Stimulated activated CD4-positive, alpha-beta T cell treated with anti-CD3 and anti-CD28 coated beads, TNF-alpha, amount 100 ng/mL, for 1 hour (primary cell): ENCODE measurements around the gene TBX4.
"Not testable (repeated sequence)": the region's sequence is repeated elsewhere in the genome, so short reads cannot be mapped to it uniquely, and the experiment has no call there.

Experiments used
- DNase-seq, 3 donors: peaks; one replicate each; pipeline ENCODE4 v3.0.0-alpha.2; 2020; ENCODE audit warnings: low read depth in 3 of 3, low spot score in 1 of 3

The TBX4 gene

DNA sequence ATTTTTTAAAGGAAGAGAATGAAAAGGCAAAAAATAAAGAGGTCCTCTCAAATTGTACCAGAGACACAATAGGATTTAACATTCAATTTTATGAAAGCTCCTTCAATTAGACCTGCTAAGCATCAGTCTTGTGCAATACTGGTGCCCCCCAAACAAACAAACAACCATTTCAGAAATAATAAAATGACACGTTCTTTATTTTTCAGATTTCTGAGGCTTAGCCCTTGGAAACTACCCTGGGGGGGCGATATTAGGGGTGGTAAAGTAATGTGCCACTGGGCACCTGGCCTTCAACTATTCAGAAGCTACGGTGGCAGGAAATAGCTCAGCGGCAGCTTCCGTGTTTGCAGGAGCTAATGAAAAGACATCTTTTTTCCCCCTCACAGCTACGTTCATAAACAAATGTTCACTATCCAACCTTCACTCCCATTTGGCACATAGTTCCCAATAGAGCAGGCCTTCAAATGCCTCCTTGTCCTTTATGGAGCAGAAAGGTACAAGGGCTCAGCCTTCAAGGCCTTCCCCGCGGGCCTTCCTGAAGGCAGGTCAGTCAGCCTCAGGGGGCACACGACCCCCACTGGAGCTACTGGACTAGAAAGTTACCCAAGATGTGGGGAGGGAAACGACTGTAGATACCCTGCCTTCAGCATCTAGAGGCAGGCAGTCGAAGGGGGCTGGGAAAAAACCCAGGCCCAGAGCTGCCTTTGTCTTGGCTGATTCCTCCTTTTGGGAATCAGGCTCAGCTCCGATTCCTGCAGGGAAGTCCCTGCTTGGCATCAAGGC lies 44.1 kb downstream of the TBX4 start:
- DNase-seq, result no peak

DNA sequence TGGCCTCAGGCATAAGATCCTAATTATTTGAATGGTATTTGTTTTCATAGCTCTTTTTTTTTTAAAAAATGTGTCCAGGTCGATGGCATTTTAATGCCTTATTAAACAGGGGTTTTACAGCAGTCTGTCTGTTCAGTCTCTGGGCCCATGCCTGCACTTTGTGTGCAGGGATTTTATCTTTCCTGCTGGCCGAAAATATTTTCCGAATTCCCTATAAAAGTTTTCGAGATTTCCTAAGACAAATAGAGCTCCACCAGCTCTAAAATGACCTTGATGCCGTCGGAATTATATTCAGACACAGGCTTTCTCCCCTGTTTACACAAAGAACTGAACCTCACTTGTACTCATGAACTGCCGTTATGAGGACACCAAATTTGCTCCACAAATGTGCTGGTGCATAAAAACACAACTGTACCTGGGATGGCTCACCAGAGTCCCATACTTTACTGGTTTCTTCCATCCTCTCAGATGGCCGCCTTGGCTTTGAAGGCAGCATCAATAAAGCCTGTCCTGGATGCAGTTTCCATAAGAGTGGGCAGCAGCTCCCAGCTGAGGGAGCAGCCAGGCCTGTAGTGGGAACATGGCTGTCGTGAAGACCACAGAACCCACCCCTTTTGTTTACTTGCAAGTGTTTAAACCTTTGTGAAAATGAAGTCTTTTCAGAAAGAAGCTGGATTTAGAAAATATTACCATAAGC lies 44.9 kb downstream of the TBX4 start:
- no peak for DNase-seq

DNA sequence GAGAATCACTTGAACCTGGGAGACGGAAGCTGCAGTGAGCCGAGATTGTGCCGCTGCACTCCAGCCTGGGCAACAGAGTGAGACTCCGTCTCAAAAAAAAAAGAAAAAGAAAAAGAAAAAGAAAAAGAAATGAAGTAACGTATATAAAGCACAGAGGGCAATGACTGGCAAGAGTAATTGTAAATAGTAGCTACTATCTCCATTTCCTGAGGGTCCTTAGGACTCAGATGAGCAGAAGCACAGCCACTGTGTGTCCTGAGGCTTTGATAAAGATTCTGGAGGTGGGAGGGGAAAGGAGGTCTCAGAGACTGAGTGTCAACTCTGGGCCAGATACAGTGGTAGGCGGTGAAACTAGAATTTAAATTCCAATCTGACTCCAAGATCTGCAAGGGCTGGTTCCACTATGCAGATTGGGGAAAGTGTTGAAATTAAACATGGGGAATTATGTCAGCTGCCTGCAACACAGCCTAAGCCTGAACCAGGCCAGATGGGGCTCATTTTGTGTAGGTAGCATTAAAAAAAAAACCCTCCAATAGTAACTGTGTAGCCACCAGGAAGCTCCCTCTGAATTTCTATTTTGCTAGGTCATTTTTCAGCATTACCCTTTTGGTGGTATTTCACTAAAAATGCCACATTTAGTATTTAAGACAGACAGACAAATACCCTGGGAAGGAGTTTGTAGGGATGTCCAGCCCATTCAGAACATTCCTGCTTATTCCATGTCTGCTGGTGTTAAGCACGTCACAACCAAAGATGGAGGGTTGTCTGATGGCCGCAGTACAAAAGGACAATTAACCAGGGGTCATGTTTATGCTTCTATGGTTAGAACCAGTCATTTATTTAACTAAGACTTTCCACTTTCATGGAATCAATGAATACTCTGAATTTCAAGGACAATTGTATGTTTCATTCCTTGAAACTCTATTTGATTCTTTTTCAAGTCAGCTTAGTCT lies 46.1 kb downstream of the TBX4 start:
- no peak for DNase-seq

DNA sequence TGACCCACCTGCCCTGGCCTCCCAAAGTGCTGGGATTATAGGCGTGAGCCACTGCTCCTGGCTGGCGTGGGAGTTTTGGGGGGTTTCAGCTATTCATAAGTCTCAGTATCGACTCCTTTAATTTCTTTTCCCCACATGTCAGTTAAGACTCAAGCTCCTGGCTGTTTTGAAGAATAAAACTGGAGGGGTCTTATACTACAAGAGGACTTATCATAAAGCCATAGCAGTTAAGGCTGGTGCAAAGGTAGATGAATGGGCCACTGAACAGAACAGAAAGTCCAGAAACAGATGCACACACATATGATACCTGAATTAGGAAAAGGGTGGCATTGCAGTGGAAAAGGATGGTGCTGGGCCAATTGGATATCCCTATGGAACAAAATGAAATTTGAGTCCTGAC lies 47.4 kb downstream of the TBX4 start:
- no peak for DNase-seq

DNA sequence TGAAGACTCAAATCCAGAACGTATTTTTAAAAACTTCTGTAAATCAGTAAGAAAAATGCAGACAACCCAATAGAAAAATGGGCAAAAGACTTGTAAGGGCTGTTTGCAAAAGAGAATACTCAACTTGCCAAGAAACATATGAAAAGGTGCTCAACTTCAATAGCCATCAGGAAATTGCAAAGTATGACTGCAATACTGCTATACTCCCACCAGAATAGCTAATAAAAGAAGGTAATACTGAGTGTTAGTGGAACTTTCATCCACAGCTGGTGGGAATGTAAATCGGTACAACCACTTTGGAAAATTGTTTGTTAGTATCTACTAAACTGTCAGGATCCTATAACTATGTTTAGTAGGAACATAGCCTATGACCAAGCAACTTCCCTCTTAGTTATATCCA lies 48.1 kb downstream of the TBX4 start:
- no peak for DNase-seq

DNA sequence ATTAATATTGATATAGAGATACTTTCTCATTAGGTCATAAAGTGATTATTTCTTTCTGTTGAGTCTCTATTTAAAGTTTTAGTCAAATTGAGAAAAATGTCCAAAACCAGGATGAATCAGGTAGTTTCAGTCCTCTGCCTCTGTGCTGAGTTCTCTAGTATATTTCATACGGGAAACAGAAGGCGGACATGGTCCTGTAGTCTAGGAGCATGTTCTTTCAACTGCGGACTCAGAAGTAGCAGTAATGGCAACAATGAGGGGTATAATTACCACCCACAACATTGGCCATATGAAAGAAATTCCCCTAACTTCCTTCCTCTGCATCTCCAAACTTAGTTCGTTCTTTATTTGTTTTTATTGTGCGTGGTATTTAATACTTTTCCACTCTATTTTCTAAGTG lies 50.1 kb downstream of the TBX4 start:
- DNase-seq, result no peak

DNA sequence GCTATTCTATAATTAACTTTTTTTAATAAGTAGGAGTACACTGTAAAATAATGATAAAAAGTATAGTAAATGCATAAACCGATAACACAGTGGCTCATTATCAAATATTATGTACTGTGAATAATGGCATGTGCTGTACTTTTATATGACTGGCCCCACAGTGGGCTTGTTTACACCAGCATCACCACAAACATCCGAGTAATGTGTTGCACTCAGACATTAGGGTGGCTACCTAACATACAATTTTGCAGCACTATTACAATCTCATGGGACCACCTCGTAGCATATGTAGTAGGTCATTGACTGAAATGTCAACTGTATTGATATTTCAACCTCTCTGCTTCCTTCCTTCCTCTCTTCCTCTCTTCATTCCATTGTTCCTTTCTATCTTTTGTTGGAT lies 51.7 kb downstream of the TBX4 start:
- DNase-seq, result no peak

DNA sequence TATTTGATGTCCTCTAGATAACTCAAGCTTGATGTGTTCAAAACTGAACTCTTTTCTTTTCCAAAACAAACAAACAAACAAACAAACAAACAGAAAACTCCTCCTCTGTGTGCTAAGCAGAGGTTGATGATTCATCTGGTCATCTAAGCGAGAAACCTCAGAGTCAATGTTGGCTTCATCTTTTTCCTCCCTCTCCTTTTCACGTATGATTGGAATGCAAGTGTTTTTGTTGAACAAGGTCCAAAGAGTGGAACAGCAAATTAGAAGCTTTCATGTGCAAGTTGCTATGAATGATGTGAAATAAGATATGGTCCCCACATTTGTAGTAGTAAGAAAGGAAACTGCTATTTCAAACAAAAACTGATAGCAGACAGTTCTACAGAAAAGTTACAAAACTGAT lies 52.5 kb downstream of the TBX4 start:
- no peak for DNase-seq

DNA sequence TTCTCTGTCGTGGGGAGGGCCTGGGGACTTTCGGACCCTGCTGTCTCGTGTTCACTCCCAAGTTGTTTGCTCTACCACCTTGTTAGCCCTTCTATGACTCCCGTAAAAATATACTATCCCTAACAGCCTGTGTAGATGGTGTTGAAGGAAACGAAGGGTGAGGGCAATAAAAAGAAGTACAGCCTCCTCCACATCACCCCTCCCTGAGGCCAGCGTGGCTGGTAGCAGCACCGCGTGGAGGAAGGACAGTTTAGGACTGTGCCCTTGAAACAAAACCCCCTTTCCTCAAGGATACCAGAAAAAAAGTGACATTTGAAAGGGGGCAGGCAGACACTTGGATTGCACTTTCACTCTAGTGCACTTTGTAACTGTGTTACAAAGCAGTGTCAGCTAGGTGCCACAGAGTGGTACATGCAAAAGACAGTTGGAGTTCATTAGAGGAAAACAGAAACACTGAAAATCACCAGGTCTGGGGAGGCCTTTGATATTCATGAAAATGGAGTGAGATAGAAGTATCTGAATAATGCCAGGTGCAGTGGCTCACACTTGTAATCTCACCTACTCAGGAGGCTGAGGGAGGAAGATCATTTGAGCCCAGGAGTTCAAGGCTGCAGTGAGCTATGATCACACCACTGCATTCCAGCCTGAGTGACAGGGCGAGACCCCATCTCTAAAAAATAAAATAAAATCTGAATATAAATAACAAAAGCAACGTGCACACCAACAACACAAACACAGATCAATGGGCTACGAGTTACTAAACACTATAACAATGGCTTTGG lies 53.8 kb downstream of the TBX4 start:
- DNase-seq, result no peak

DNA sequence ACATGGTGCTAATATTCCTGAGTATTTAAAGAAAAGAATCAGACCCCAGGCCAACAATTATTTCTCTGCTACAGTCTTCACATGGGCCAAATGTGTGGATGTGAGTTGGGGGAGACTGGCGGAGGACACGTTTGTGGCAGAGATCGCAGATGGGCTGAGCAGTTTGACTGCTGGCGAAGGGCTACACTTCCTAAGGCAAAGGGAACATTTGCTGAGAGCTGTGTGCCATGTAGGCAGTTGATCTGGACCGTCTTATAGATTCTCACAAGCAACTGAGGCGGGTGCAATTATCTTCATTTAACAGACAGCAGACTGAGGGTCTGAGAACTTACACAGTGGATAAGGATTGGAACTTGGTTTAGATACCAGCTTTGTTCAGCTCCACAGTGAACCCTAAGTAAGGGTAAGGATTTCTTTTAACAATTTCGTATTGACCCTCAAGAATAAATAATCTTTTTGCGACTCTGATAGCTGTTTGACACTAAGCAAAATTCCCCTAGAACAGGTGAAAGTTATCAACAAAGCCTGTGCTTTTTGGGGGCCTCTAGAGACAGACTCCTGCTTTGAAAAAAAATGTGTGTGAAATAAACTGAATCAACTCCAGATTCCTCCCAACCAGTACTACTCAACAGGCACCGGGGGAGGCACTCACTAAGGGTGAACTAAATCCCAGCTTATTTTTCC lies 55.3 kb downstream of the TBX4 start:
- DNase-seq, result no peak

DNA sequence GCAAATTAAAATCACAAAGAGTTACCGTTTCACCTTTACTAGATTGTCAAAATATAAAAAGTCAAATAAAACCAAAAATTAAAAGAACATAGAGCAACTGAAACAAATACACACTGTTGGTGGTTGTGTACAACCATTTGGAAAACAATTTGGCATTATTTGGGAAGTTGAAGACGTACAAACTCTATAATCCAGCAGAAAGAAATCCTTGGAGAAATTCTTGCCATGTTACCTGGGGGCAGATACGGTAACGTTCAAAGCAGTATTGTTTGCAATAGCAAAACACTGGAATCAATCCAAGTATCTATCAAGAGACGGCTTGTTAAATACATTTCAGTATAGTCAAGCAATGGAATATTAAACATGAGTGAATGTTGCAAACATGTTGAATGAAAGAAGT lies 56.7 kb downstream of the TBX4 start:
- DNase-seq, result no peak

DNA sequence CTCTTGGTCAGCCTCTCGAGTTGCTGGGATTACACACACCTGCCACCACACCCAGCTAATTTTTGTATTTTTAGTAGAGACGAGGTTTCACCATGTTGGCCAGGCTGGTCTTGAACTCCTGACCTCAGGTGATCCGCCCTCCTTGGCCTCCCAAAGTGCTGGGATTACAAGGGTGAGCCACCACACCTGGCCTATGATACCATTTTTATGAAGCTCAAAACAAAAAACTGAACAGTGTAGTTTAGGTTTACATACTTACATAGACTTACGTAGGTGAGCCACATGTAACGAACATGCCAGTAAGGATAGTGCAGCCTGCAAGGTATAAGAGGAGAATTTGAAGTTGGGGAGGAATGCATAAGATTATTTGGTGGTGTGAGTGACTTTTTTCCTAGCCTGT lies 57.2 kb downstream of the TBX4 start:
- DNase-seq, result not testable (repeated sequence)

DNA sequence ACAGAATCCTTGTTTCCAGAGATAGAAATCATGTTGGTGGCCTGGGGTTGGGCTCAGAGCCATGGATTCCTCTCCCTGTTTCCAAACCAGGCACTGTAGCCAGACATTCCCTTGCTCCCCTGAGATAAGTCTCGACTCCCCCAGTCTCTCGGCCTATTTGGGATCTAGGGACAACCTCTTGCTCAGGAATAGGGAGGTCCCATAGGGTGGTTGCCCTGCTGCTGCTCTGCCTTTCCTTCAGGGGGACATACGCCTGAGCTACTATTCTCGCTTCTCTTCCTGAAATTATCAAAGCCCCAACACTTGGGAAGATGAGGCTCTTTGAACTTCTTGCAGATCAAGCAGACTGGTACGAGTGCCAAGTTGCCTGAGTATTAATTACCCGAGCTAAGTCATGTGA lies 58.0 kb downstream of the TBX4 start:
- DNase-seq, result no peak

DNA sequence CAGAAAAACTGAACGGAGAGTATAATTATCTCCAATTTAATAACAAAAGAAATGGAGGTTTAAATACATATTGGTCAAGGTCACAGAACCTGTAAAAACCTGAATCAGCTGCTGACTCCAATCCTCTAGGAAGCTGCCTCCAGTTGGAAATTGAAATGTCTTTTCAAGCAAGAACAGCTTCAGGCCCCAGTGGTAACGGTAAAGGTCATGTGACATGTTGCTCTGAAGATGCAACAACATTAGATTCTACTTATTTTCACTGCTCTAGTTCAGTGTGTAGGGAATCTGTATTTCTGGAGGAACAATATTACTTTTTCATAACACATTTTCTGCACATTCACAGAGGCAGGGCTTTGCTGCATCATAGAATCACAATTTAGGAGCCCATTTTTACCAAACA lies 58.8 kb downstream of the TBX4 start:
- DNase-seq, result no peak

DNA sequence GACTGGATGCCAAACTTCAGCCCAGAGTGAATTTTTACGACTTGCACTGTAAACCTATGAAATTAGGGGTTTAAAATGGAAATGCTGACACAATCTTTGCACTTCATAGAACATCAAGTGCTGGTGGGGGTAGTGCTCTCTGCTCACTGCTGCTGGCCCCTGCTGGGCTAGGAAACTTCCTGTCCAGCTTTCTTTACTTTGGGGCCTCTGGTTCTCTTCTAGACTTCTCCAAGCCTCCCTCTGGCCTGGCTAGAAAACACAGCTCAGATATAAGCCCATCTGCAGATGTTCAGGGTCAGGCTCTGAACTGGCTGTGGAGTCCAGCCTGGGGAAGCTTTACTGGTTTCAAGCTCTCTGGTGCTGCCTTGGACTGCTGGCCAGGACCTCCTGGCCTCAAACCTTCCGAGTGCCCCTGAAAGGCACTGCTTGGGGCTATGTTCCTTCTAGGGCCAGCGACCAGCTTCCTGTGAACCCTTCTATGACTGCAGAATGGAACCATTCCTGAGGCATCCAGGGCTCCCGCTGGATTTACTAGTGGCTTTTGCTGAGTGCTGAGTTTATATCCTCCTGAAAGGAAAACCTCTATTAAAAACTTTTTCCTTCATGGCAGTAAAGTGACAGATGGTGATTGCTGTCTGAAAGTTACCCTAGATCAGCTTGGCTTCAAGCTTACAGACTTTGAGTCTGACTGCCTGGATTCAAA lies 59.4 kb downstream of the TBX4 start:
- no peak for DNase-seq

DNA sequence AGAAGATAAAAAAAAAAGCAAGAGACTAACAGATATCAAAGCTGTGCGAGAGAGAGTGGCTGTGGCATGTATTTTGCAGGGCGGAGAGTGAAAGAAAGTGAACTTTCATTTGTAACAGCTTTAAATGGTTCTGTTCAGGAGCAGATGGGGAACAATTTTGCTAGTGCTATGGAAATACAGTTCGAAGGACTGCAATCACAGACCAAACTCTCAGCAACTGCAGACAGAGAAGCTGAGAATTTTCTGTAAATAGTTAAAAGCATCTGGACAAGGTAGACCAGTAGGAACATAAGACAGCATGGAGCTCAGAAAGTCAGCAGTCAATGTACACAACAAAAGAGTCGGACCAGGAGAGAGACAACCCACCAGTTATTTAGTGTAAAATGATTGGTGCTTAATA lies 62.3 kb downstream of the TBX4 start:
- no peak for DNase-seq

DNA sequence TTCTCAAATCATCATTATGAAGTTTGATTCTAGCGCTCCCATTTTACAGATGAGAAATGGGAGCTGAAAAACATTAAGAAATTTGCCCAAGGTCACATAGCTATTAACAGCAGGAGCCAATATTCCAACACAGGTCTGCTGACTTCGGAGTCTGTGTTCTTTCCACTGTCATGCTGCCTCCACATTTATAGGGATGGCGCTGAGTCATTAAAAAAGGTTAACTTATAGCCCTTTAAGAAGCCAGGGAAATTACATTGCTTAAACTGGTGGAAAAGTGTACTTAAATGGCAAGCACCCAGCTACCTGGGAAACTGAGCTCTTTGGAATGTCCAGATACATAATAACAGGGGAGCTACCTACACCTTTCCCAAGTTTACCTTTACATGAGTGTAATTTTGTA lies 65.0 kb downstream of the TBX4 start:
- no peak for DNase-seq

DNA sequence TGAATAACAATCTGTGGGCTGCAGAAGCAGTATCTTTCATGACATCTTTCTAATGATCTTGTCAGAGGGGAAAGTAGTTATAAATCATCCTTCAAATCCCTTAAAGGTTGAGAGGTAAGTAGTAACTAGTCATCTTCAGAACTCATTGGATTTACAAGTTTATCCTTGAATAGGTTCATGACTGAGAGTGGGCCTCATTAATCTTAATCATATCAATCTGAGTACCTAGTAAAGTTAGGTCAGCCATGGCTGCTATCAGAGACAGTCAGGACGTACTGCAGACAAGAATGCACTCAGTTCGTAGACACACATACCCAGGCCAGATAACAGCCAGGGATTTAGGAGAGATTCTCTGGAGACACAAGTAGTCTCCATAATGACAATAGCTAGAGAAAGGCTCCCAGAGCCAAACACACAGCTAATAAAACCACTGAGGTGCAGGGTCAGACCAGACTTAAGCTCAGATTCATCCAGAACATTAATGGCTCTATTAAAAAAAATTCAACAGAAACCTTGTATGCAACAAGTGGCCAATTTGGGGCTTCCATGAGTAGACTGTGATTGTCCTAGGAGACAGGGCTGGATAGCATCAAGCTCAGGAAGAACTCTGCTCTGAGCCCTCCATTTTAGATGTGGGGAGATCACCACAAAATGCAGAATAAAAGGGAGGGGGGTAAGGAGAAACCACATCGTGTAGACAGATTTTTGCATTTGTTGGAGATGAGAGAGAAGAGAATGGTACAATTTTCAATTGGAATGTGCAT lies 65.8 kb downstream of the TBX4 start:
- no peak for DNase-seq

DNA sequence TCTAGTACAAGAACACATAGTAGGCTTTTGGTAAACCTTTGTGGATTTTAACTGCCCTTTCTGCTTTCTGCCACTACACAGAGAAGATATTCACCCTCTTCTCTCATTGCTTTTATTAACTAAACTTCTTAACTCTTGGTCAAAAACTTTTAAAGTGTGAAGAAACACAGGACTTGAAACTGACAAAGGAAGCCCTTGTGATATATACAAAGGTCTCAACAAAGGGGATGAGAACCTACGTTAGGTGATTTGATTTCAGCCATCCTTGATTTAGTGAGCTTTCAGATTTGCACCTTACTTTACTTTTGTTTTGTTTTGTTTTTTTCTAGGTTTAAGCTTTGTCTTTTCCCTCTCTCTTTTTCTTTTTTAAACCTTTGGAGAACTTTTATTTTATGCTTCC lies 66.9 kb downstream of the TBX4 start:
- no peak for DNase-seq
